ENCODE measurements around the gene LRP2BP. TPM values are rescaled to one million over a fixed set of nuclear protein-coding genes. Genes with fewer than 3 reads are reported as not detected.

The LRP2BP gene
- total and polyA plus RNA-seq, 2 of the 13 experiments (the other 11 are each of a cell fraction or from before 2014, with no cell fraction given) = 0.22 to 0.29 TPM

DNA sequence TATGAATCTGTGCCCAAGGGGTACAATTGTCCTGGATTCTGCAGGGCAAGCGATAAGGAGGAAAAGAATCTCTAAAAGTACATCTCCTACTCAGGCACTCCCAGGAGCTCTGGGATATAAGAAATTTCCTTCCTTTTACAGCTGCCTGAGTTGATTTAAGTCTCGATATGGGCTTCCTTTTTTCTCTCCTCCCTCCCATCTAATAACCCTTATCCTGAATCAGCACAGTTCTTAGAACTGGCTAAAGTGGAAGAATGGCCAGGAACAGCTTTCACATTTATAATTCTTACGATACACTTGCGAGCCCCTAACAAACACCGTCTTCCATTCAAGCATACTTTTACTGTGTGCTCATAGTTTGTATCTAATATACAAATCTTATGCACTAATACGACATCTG, 21.2 kb downstream of the LRP2BP start (continued):
- TF ChIP-seq ZNF260 (CRISPR knock-in tag; IDR thresholded peaks at IDR 0.05; ENCODE audit: borderline replicate concordance, low read depth) (no peak), AKAP8 (CRISPR knock-in tag; IDR thresholded peaks at IDR 0.05) (no peak), SRF (IDR thresholded peaks at IDR 0.05; ENCODE audit: low read depth, low read length) (no peak), REXO4 (CRISPR knock-in tag; IDR thresholded peaks at IDR 0.05; ENCODE audit: borderline replicate concordance) (no peak), ZNF224 (CRISPR knock-in tag; IDR thresholded peaks at IDR 0.05) (no peak), SOX6 (IDR thresholded peaks at IDR 0.05) (no peak), SOX6 (CRISPR knock-in tag; IDR thresholded peaks at IDR 0.05) (no peak), NR2F2 (IDR thresholded peaks at IDR 0.05; ENCODE audit: borderline replicate concordance, low read depth) (no peak), RFX5 (IDR thresholded peaks at IDR 0.05; ENCODE audit: low read depth, low read length) (no peak), ZNF337 (CRISPR knock-in tag; IDR thresholded peaks at IDR 0.05; ENCODE audit: borderline replicate concordance, low read depth) (no peak), ZFP36L1 (CRISPR knock-in tag; IDR thresholded peaks at IDR 0.05) (no peak), ZNF383 (CRISPR knock-in tag; IDR thresholded peaks at IDR 0.05; ENCODE audit: borderline replicate concordance) (no peak), YY1 (IDR thresholded peaks at IDR 0.05; ENCODE audit: insufficient read depth, insufficient replicate concordance, low read depth, low read length) (no peak), ZIK1 (CRISPR knock-in tag; IDR thresholded peaks at IDR 0.05; ENCODE audit: borderline replicate concordance, low read depth) (no peak)
- TF ChIP-seq, protein P1, sequence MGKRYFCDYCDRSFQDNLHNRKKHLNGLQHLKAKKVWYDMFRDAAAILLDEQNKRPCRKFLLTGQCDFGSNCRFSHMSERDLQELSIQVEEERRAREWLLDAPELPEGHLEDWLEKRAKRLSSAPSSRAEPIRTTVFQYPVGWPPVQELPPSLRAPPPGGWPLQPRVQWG (CRISPR knock-in tag; IDR thresholded peaks at IDR 0.05; ENCODE audit: borderline replicate concordance, low read depth) = no peak

DNA sequence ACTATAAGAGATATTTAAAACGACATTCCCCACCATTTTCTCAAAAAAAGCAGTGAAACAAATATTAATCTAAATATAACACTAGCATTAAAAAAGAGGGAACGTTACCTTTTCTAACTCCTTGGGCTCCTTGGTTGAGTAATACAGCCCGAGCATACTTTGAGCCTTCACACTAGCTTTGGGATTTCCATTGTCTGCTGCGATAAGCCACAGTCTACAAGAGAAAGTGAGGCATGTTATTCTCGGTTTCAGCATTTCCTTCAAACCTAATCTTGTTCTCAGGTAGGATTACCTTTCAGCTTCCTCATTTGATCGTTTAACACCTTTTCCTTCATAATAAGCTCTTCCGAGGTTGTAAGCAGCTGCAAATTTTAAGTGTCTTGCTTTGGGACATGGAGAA, 21.7 kb downstream of the LRP2BP start:
- no peak for ATAC-seq
- no peak for DNase-seq (ENCODE audit: low spot score)
- Histone ChIP-seq H3K79me2 (ENCODE audit: insufficient read depth, low read length) (no peaks in the 10 kb centered on the region), H3K27ac (ENCODE audit: extremely low read length, insufficient read depth, low read length) (no peak overlapping the region), H3K4me2 (ENCODE audit: low read depth, low read length) (no peak overlapping the region), H3K9ac (ENCODE audit: insufficient read depth, low read depth, low read length) (no peak overlapping the region), H3K36me3 (replicated peaks in 1 of 2; ENCODE audit: control insufficient read depth in 1 of 2, insufficient read depth in 2 of 2, low read length in 2 of 2) (peaks cover 6 to 7% of the 10 kb centered on the region in 2 experiments; a peak in 2 of 5 replicates), H2AFZ (ENCODE audit: low read length) (no peak overlapping the region), H4K20me1 (ENCODE audit: insufficient read depth, low read length) (no peaks in the 10 kb centered on the region), H3K9me3 (ENCODE audit: low read length) (no peaks in the 10 kb centered on the region), H3K4me1 (ENCODE audit: insufficient read depth, low read length) (peaks cover 8% of the 10 kb centered on the region), H3K27me3 (ENCODE audit: control insufficient read depth in 1 of 2, insufficient read depth in 2 of 2, low read length in 2 of 2) (no peaks in the 10 kb centered on the region), H3K4me3 (replicated peaks in 1 of 3; ENCODE audit: insufficient read depth in 1 of 3, low read depth in 2 of 3, low read length in 3 of 3) (no peak overlapping the region)
- ChIA-PET CTCF (ENCODE audit: low intra/inter-chr PET ratio, low total read pairs) (no interaction called here), POLR2A (no interaction called here)
- in situ Hi-C loops (cut with HindIII; ENCODE audit: extremely low pct_ligation_motif_present, low pct_unique_long_range_greater_than_20kb) (no loop called here), intact Hi-C loops (cut with micrococcal nuclease; ENCODE audit: unreplicated experiment) (no loop called here)
- no peak for TF ChIP-seq ZNF556 (CRISPR knock-in tag; IDR thresholded peaks at IDR 0.05; ENCODE audit: borderline replicate concordance)
- no peak for TF ChIP-seq CEBPG (CRISPR knock-in tag; IDR thresholded peaks at IDR 0.05)
- TF ChIP-seq HNRNPL (IDR thresholded peaks at IDR 0.05; ENCODE audit: low read depth, low read length) = no peak
- TF ChIP-seq RFX5 (IDR thresholded peaks at IDR 0.05; ENCODE audit: low read depth, low read length) = no peak
- TF ChIP-seq, protein P2, sequence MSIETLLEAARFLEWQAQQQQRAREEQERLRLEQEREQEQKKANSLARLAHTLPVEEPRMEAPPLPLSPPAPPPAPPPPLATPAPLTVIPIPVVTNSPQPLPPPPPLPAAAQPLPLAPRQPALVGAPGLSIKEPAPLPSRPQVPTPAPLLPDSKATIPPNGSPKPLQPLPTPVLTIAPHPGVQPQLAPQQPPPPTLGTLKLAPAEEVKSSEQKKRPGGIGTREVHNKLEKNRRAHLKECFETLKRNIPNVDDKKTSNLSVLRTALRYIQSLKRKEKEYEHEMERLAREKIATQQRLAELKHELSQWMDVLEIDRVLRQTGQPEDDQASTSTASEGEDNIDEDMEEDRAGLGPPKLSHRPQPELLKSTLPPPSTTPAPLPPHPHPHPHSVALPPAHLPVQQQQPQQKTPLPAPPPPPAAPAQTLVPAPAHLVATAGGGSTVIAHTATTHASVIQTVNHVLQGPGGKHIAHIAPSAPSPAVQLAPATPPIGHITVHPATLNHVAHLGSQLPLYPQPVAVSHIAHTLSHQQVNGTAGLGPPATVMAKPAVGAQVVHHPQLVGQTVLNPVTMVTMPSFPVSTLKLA (IDR thresholded peaks at IDR 0.05) = no peak
- TF ChIP-seq BRD4 (CRISPR knock-in tag; IDR thresholded peaks at IDR 0.05) = no peak
- TF ChIP-seq PHF21A (CRISPR knock-in tag; IDR thresholded peaks at IDR 0.05) = no peak
- TF ChIP-seq MATR3 (CRISPR knock-in tag; IDR thresholded peaks at IDR 0.05) = no peak
- TF ChIP-seq, protein P3, sequence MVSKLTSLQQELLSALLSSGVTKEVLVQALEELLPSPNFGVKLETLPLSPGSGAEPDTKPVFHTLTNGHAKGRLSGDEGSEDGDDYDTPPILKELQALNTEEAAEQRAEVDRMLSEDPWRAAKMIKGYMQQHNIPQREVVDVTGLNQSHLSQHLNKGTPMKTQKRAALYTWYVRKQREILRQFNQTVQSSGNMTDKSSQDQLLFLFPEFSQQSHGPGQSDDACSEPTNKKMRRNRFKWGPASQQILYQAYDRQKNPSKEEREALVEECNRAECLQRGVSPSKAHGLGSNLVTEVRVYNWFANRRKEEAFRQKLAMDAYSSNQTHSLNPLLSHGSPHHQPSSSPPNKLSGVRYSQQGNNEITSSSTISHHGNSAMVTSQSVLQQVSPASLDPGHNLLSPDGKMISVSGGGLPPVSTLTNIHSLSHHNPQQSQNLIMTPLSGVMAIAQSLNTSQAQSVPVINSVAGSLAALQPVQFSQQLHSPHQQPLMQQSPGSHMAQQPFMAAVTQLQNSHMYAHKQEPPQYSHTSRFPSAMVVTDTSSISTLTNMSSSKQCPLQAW (CRISPR knock-in tag; IDR thresholded peaks at IDR 0.05) = no peak
- no peak for TF ChIP-seq ARNT2 (CRISPR knock-in tag; IDR thresholded peaks at IDR 0.05; ENCODE audit: low read depth)
- WGBS (ENCODE audit: low lambda C conversion rate) = 89% methylated on average over 7 of the region's 7 CpGs
- BruUV-seq (replicated peaks) = no TSS peak
- FAIRE-seq = no peak

Measured in HepG2 (cell line).